ENCODE measurements around the gene MAP3K21. TPM values are rescaled to one million over a fixed set of nuclear protein-coding genes. Genes with fewer than 3 reads are reported as not detected.

Gene MAP3K21
- total RNA-seq, 1 donor from 2014 or later = 0.80 TPM

GRCh38 chr1:233356705-233356987 lies 29.1 kb downstream of the MAP3K21 start:
- intact Hi-C loops (cut with micrococcal nuclease) = no loop called here

GRCh38 chr1:233357595-233358397 lies 30.3 kb downstream of the MAP3K21 start:
- intact Hi-C loops (cut with micrococcal nuclease) = no loop called here

GRCh38 chr1:233359431-233359830 lies 31.9 kb downstream of the MAP3K21 start:
- intact Hi-C loops (cut with micrococcal nuclease) = no loop called here

GRCh38 chr1:233359905-233360304 lies 32.4 kb downstream of the MAP3K21 start:
- intact Hi-C loops (cut with micrococcal nuclease) = no loop called here

GRCh38 chr1:233360525-233361102 lies 33.1 kb downstream of the MAP3K21 start:
- intact Hi-C loops (cut with micrococcal nuclease) = no loop called here

GRCh38 chr1:233361876-233362275 lies 34.4 kb downstream of the MAP3K21 start:
- intact Hi-C loops (cut with micrococcal nuclease) = no loop called here

DNA sequence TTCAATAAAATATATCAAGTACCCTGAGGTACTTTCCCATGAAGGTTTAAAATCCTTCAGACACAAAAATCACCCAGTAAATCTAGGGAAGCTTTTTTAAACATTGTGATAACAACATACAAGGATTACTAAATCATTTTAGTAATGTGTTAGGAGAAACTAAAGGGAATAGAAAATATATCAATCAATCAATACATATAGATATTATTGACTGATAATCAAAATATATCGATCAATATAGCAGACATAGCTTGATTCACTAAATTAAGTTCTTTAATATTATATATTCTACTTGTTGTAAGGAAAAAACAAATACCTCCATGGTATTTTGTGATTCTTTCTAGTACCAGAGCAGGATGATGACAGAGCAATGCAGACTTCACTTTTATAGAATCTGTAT lies 35.2 kb downstream of the MAP3K21 start:
- intact Hi-C loops (cut with micrococcal nuclease) = no loop called here

- intact Hi-C loops (cut with micrococcal nuclease) = loop anchor here (1.0 to 2.0 kb wide), 2 partner anchors 59 to 702 kb away; no protein-coding TSS in a partner anchor
Measured at GRCh38 chr1:233364026-233364425, 36.5 kb downstream of the MAP3K21 start.

GRCh38 chr1:233364695-233365539 lies 37.4 kb downstream of the MAP3K21 start:
- intact Hi-C loops (cut with micrococcal nuclease) = loop anchor here (1.0 to 2.0 kb wide), 2 partner anchors 60 to 701 kb away; no protein-coding TSS in a partner anchor

- intact Hi-C loops (cut with micrococcal nuclease) = no loop called here
Measured at GRCh38 chr1:233366575-233366974, 39.1 kb downstream of the MAP3K21 start.

DNA sequence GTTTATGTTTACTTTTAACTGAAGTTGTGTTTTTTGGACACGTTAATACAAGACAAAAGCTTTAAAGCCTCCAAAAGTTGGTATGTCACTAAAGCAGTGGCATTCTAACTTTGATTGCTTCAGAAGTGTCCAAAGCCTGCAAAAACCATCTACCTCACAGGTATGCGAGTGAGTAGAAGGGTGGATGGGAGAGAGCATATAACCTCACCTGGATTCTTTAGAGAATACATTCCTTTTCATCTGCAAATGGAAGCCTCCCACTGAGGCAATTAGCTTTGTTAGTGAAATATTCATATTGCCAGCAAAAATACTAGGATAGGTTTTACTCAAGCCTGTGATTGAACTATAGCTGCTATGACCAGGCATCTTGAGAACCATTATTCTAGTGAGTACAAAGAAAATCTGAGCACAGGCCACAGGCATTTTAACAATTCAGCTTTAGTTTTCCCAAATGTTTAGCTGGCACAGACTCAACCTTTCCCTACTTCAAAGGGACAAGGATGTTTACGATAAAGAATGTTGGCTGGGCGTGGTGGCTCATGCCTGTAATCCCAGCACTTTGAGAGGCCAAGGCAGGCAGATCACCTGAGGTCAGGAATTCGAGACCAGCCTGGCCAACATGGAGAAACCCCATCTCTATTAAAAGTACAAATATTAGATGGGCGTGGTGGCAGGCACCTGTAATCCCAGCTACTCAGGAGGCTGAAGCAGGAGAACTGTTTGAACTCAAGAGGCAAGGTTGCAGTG lies 39.7 kb downstream of the MAP3K21 start:
- intact Hi-C loops (cut with micrococcal nuclease) = no loop called here

- intact Hi-C loops (cut with micrococcal nuclease) = no loop called here
Measured at GRCh38 chr1:233368106-233368788, 40.7 kb downstream of the MAP3K21 start.

GRCh38 chr1:233368789-233369130 lies 41.2 kb downstream of the MAP3K21 start:
- intact Hi-C loops (cut with micrococcal nuclease) = no loop called here

DNA sequence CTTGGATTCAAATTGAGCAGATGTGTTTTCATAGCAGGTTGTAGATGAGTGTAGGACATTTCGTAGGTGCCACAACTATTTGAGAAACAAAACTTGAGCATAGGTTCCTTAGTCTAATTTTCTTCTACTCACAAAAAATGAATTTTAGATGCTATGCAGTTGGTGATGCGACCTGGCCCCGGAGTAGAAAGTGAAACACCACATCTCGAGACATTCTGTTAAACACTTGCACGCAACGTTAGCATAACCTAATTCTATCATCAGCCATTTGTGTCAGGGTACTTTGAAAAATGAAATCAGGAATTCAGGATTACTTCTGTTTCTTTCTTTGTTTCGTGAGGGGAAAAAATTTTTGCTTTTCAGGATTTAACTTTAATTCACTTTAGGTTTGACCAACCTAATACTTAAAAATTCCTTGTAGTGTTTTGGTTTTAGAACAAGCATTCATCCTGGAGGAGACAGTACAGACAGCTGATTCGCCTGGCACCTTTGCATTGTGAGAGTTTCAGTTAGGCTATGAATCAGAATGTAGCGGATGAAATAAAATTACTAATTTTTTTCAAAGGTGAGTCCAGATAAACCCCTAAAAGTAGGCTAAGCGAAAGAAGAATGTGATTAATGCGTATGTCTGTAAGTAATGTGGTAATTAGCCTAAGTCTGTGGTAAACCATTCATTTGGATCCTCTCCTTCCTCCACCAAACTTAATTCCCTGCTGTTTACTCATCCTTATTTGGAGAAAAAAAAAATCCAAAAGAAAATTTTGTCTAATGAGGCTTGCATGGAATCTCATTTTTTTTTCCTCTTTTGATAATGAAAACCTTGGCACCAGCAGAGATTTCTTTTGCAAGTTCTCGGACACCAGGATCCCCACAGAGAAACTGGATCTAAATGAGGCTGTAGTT lies 44.9 kb downstream of the MAP3K21 start:
- intact Hi-C loops (cut with micrococcal nuclease) = no loop called here

DNA sequence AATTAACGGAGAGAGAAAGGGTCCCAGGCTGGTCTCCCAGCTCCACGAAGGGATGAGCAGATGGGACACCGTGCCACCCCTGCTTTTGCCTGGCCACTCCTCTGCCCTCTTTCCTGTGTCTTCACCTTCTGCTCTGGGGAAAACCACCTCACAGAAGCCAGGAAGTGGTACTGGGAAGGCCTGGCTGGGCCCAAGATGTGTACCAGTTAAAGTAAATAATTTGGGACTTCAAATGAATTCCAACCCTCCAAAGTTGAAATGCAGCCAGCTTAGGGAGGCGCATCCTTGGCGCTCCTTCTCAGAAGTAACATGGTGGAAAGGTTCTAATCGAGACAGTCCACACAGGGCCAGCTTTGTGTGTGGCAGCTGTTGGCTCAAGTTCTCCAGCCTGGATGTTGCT lies 45.7 kb downstream of the MAP3K21 start:
- intact Hi-C loops (cut with micrococcal nuclease) = no loop called here

DNA sequence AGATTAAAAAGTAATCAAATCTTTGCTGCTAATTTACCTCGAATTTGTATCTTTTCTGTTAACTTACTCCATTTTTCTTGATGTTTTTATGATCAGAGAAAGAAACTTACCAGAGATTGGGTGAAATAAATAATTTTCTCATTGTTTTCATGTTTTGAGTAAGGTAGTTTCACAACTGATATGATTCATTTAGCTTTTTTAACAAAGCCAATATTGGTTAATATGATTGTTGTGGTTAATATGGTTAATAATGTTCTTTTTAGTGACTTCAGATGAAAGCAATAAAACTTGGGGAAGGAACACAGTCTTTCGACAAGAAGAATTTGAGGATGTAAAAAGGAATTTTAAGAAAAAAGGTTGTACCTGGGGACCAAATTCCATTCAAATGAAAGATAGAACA lies 48.1 kb downstream of the MAP3K21 start:
- intact Hi-C loops (cut with micrococcal nuclease) = no loop called here

DNA sequence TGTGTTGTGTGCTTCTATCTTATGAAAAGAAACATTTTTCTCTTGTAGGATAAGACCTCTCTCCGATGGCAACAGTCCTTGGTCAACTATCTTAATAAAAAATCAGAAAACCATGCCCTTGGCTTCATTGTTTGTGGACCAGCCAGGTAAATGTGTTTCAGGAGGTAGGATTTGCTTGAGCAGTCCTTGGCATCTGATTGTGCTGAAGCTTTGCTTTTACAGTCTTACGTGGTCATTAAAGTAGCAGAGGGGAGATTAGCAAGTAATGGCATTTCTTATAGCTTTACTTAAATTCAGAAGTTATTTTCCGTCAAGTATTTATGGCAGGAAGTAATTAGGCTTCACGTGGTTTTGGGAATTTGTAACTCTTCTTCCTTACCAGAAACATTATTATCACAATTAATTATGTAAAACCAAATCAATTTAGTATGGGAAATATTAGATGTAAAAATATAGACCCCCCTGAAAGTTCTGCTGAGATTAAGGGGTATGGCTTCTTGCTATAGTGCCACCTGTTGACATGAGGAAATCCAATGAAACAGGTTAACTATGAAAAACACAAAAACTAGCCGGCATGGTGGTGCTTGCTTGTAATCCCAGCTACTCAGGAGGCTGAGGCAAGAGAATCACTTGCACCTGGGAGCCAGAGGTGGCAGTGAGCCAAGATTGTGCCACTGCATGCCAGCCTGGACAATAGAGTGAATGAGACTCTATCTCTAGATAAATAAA lies 49.0 kb downstream of the MAP3K21 start:
- intact Hi-C loops (cut with micrococcal nuclease) = no loop called here

- intact Hi-C loops (cut with micrococcal nuclease) = no loop called here
Measured at GRCh38 chr1:233379869-233380438, 52.4 kb downstream of the MAP3K21 start.

GRCh38 chr1:233381806-233382205 lies 54.3 kb downstream of the MAP3K21 start:
- intact Hi-C loops (cut with micrococcal nuclease) = no loop called here

Data from T-helper 2 cell treated with Interferon-gamma antibody and Interleukin-4, amounts not matched to agents 100 ng/mL and 5 ng/mL, for 36 hours (primary cell).